Right lobe of liver (tissue), 4 donors: ENCODE measurements around the gene DICER1.

Experiments
- POLR2A ChIP-seq: fragments of 450-650 bp; IDR thresholded peaks from one replicate; pipeline ENCODE4 v1.6.1; 2017; ENCODE audit warnings: antibody characterized with exemption, mild to moderate bottlenecking
- TF ChIP-seq, protein P1 (sequence below), 4 donors: fragments of 200-600 bp in 3 of 4; fragments of 450-650 bp in 1 of 4; IDR thresholded peaks; one replicate each; pipeline versions ENCODE4 v1.5.1 to v1.8.0; 2016 to 2022; ENCODE audit warnings: antibody characterized with exemption in 4 of 4, mild to moderate bottlenecking in 2 of 4
- donor health status: DM: no; HTN: no; CAD: no.
- donor health status: DM: no; HTN: no; CAD: no.
- donor health status: DM: no; HTN: yes; CAD: no.

DNA sequence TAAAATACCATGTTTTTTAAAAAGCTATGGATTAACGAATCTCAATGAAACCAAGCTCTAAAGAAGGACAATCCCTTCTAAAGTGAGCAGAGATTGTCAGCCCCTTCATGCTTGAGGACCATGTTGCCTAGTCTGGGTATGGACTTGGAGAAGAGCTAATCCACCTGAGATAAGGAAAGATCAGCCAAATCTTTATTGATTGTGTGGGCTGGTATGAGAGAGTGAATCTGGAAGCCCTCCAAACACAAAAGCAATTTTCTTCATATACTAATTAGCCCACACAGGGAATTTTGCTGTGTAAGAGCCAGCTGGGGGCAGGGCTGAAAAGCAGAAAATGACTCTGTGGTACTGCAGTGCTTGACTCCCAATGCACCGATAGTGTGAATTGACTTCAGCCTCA, 47.4 kb upstream of the DICER1 start:
- TF ChIP-seq, protein P1, sequence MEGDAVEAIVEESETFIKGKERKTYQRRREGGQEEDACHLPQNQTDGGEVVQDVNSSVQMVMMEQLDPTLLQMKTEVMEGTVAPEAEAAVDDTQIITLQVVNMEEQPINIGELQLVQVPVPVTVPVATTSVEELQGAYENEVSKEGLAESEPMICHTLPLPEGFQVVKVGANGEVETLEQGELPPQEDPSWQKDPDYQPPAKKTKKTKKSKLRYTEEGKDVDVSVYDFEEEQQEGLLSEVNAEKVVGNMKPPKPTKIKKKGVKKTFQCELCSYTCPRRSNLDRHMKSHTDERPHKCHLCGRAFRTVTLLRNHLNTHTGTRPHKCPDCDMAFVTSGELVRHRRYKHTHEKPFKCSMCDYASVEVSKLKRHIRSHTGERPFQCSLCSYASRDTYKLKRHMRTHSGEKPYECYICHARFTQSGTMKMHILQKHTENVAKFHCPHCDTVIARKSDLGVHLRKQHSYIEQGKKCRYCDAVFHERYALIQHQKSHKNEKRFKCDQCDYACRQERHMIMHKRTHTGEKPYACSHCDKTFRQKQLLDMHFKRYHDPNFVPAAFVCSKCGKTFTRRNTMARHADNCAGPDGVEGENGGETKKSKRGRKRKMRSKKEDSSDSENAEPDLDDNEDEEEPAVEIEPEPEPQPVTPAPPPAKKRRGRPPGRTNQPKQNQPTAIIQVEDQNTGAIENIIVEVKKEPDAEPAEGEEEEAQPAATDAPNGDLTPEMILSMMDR (IDR thresholded peaks at IDR 0.05): no peak
- TF ChIP-seq POLR2A: no peak
